Body of pancreas (tissue), 4 donors: ENCODE measurements around the gene ABI2. TPM values are rescaled to one million over a fixed set of nuclear protein-coding genes. Genes with fewer than 3 reads are reported as not detected.
"Not testable (repeated sequence)": the region's sequence is repeated elsewhere in the genome, so short reads cannot be mapped to it uniquely, and the experiment has no call there.

Experiments used
- ATAC-seq: fragments of 150-250 bp; one replicate; pipeline ENCODE4 v1.9.1; 2016
- DNase-seq, 4 donors: peaks; one replicate each; pipeline ENCODE4 v3.0.0-alpha.2; 2019
- H3K27ac ChIP-seq, 4 donors: fragments of 200-600 bp; sonication (generic); 1 replicate in 3 of 4; 2 replicates in 1 of 4; pipeline versions ENCODE4 v1.5.1 to v1.6.1; 2016 to 2019; ENCODE audit warnings: mild to moderate bottlenecking in 1 of 4, mixed read lengths in 1 of 4, moderate library complexity in 1 of 4
- H3K27me3 ChIP-seq, 2 donors: fragments of 200-600 bp; sonication (generic); one replicate each; pipeline ENCODE4 v1.6.0; 2016; ENCODE audit warnings: mild to moderate bottlenecking in 1 of 2
- H3K36me3 ChIP-seq, 2 donors: fragments of 200-600 bp; sonication (generic); replicated peaks in 1 of 2; 2 replicates each; pipeline ENCODE4 v1.5.1; 2016; ENCODE audit warnings: low read depth in 2 of 2; ENCODE audit not compliant: insufficient read depth in 1 of 2
- H3K4me1 ChIP-seq: fragments of 200-600 bp; sonication (generic); one replicate; pipeline ENCODE4 v1.6.0; 2016
- H3K4me3 ChIP-seq, 2 donors: fragments of 200-600 bp; sonication (generic); 1 replicate in 1 of 2; 2 replicates in 1 of 2; pipeline ENCODE4 v1.5.1; 2016 to 2019
- H3K9me3 ChIP-seq, 3 donors: fragments of 200-600 bp; sonication (generic); 1 replicate in 2 of 3; 2 replicates in 1 of 3; pipeline ENCODE4 v1.5.1; 2016
- POLR2A ChIP-seq, 3 donors: fragments of 450-650 bp; IDR thresholded peaks; one replicate each; pipeline ENCODE4 v1.6.1; 2016; ENCODE audit warnings: antibody characterized with exemption in 3 of 3, mild to moderate bottlenecking in 2 of 3
- WGBS, 2 donors: methylation state at CpG; one replicate each; pipeline ENCODE4 v1.1.5; 2017; 5-methylcytosine and 5-hydroxymethylcytosine counted together
- intact Hi-C: fragments of 100-400 bp; cut with DNase I; formaldehyde crosslinking; loops from one replicate; pipeline ENCODE4 v1.15.1; 2023
- total RNA-seq, 2 donors: library from RNA; depleted of rRNA; stranded (reverse); fragments of >200 nt; gene quantifications; one replicate each; pipeline ENCODE4 v1.1.0, GENCODE V29; 2016
- TF ChIP-seq, protein P1 (sequence below), 7 experiments: fragments of 450-650 bp in 4 of 7; fragments of 200-600 bp in 3 of 7; sonication (generic) in 3 of 7; IDR thresholded peaks; one replicate each; pipeline ENCODE4 v1.5.1; 2016 to 2019; ENCODE audit warnings: antibody characterized with exemption in 7 of 7

The ABI2 gene
- total RNA-seq, 2 donors from 2014 or later, result 4.3 to 22.1 TPM

DNA sequence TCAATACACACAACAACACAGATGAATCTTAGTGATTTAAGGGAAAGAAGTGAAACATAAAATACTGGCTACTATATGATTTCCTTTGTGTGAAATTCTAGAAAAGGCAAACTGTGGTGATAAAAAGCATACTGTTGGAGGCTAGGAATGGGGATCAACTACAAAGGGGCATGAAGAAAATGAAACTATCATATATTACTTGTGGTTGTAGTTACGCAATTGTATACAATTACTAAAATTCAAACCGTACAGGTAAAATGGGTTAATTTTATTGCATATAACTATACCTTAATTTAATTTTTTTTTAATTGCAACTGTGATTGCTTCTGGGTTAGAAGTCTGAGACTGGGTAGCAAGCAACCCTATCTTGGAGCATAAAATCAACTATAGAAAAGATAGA, 41.7 kb upstream of the ABI2 start:
- TF ChIP-seq, protein P1, sequence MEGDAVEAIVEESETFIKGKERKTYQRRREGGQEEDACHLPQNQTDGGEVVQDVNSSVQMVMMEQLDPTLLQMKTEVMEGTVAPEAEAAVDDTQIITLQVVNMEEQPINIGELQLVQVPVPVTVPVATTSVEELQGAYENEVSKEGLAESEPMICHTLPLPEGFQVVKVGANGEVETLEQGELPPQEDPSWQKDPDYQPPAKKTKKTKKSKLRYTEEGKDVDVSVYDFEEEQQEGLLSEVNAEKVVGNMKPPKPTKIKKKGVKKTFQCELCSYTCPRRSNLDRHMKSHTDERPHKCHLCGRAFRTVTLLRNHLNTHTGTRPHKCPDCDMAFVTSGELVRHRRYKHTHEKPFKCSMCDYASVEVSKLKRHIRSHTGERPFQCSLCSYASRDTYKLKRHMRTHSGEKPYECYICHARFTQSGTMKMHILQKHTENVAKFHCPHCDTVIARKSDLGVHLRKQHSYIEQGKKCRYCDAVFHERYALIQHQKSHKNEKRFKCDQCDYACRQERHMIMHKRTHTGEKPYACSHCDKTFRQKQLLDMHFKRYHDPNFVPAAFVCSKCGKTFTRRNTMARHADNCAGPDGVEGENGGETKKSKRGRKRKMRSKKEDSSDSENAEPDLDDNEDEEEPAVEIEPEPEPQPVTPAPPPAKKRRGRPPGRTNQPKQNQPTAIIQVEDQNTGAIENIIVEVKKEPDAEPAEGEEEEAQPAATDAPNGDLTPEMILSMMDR (IDR thresholded peaks at IDR 0.05), result no peak
- no peak for TF ChIP-seq POLR2A (IDR thresholded peaks at IDR 0.05)
- H3K27ac ChIP-seq, result no peak overlapping the region
- peaks cover 0 to 9% of the 10 kb centered on the region in 2 donors for H3K36me3 ChIP-seq
- intact Hi-C loops, result no loop called here
- ATAC-seq, result no peak
- no peaks in the 10 kb centered on the region for H3K27me3 ChIP-seq
- WGBS, 2 donors, result 91 to 93% methylated on average over 2 of the region's 2 CpGs
- no peaks in the 10 kb centered on the region for H3K4me1 ChIP-seq
- H3K9me3 ChIP-seq, result no peaks in the 10 kb centered on the region
- H3K4me3 ChIP-seq, result no peak overlapping the region
- no peak for DNase-seq

DNA sequence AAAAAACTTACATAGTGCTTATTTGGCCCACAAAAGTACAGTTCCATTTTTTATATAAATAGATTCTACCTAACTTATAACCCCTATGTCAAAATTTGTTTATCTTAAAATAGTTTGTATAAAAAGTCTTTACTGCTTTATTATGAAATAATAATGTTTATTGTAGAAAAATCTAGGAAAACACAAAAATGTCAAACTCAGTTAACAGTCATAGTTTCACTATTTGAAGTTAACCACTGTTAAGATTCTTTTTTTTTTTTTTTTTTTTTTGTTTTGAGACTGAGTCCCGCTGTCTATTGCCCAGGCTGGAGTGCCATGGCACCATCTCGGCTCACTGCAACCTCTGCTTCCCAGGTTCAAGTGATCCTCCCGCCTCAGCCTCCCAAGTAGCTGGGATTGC, 26.5 kb upstream of the ABI2 start:
- WGBS, 2 donors, result 90 to 96% methylated on average over 3 of the region's 3 CpGs
- TF ChIP-seq, protein P1 (IDR thresholded peaks at IDR 0.05), result no peak
- no peak for TF ChIP-seq POLR2A (IDR thresholded peaks at IDR 0.05)
- no peak for DNase-seq
- Histone ChIP-seq H3K36me3 (no peaks in the 10 kb centered on the region), H3K27me3 (no peaks in the 10 kb centered on the region), H3K9me3 (no peaks in the 10 kb centered on the region), H3K4me3 (no peak overlapping the region), H3K27ac (no peak overlapping the region), H3K4me1 (no peaks in the 10 kb centered on the region)
- intact Hi-C loops, result no loop called here
- ATAC-seq, result no peak

DNA sequence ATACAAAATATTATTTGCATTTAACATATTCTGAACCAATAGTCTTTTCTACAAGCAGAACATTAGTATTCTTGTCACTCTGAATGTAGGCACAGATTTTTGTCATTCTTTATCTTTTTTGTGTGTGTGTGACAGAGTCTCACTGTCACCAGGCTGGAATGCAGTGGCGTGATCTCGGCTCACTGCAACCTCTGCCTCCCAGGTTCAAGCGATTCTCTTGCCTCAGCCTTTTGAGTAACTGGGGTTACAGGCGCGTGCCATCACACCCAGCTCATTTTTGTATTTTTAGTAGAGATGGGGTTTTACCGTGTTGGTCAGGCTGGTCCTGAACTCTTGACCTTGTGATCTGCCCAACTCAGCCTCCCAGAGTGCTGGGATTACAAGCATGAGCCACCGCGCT, 25.6 kb upstream of the ABI2 start:
- H3K27ac ChIP-seq, H3K4me1 ChIP-seq, ATAC-seq, DNase-seq, H3K9me3 ChIP-seq, H3K27me3 ChIP-seq, H3K36me3 ChIP-seq, intact Hi-C loops, H3K4me3 ChIP-seq: not testable (repeated sequence)
- WGBS, 2 donors, result 98 to 99% methylated on average over 8 of the region's 8 CpGs

DNA sequence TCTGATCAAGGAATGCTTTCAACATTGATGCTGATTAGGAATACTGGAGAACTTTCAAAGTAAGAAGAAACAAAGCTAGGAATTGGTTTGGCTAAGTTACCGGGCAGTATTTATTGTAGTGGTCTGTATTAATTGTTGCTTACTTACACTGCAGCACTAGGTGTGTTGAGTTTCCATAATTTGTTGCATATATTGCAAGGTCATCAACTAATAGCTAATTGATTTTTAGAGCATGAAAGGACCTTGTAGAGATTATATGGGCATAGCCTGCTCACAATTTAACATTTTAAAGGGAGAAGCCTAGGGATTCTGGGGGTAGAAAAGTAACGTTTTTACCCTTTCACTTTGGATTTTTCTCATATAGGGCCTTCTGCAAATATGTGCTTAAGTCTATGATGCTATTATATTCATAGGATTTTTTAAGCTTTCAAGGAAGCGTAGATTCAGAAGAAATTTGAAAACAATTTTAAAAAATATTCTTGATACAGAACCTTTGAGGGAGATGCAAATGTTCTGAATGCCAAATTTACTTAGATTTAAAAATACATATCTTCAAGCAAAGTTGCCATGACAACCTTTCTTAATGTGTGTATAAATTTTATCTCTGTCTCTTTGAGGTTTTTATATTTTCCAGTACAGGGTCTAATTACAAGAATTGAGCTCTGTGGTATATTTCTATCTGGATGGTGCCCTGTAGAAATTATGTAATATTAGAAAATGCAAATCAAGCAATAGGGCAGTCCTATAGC, 17.3 kb upstream of the ABI2 start:
- TF ChIP-seq, protein P1 (IDR thresholded peaks at IDR 0.05), result no peak
- no peak for TF ChIP-seq POLR2A (IDR thresholded peaks at IDR 0.05)
- intact Hi-C loops, result no loop called here
- ATAC-seq, result no peak
- DNase-seq, result no peak
- Histone ChIP-seq H3K4me1 (no peaks in the 10 kb centered on the region), H3K4me3 (no peak overlapping the region), H3K36me3 (no peaks in the 10 kb centered on the region), H3K9me3 (no peaks in the 10 kb centered on the region), H3K27me3 (no peaks in the 10 kb centered on the region), H3K27ac (no peak overlapping the region)
- 86 to 92% methylated on average over 3 of the region's 3 CpGs for WGBS, 2 donors

DNA sequence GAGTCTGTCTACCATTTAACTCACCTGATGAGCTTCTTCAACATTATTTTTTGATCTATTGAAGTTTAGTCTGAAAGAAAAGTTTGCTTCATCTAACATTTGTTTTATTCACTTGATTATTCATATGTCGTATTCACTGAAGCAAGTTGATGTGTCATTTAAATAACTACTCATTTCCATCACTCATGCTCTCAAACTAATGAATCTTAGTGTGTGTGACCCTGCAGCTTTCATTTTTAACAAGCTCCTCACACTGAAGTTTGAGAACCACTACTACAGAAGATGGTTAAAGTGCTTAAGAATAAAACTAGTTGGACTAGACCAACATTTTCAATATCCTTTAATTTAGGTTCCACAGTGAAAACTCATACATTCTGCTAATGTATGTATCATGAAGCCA, 1.8 kb upstream of the ABI2 start:
- WGBS, 2 donors, result 88 to 94% methylated on average over 1 of the region's 1 CpG
- Histone ChIP-seq H3K36me3 (no peaks in the 10 kb centered on the region), H3K9me3 (no peaks in the 10 kb centered on the region), H3K4me3 (no peak overlapping the region), H3K4me1 (peaks cover 16% of the 10 kb centered on the region), H3K27ac (no peak overlapping the region), H3K27me3 (no peaks in the 10 kb centered on the region)
- intact Hi-C loops, result no loop called here
- DNase-seq, result no peak
- ATAC-seq, result no peak
- TF ChIP-seq, protein P1 (IDR thresholded peaks at IDR 0.05), result no peak
- TF ChIP-seq POLR2A (IDR thresholded peaks at IDR 0.05), result no peak
